Pancreas (tissue), 10 donors: ENCODE measurements around the gene CD74. TPM values are rescaled to one million over a fixed set of nuclear protein-coding genes. Genes with fewer than 3 reads are reported as not detected.

Experiments used
- ATAC-seq, 4 donors: fragments of 200-7000 bp; cut with Tn5 transposase; one replicate each; pipeline versions ENCODE4 v1.8.0 to v1.9.1; 2020; ENCODE audit warnings: mild to moderate bottlenecking in 4 of 4, moderate library complexity in 4 of 4
- DNase-seq, 6 donors: peaks; one replicate each; pipeline ENCODE4 v3.0.0-alpha.2; 2020
- FAIRE-seq: peaks from 2 replicates; lab custom pipeline; 2012; peaks lifted over from hg19 to GRCh38; lab: Jason Lieb, UNC
- H3K27ac ChIP-seq, 4 donors: fragments of 200-600 bp; sonication (generic); 1 replicate in 3 of 4; 2 replicates in 1 of 4; pipeline versions ENCODE4 v1.5.0 to v1.8.0; 2020
- H3K27me3 ChIP-seq, 4 donors: fragments of 200-600 bp; one replicate each; pipeline ENCODE4 v1.8.0; 2021
- H3K36me3 ChIP-seq, 3 donors: fragments of 200-600 bp; sonication (generic) in 1 of 3; one replicate each; pipeline versions ENCODE4 v1.5.0 to v1.8.0; 2020 to 2021
- H3K4me1 ChIP-seq, 3 donors: fragments of 200-600 bp; one replicate each; pipeline ENCODE4 v1.8.0; 2021
- H3K4me3 ChIP-seq, 4 donors: fragments of 200-600 bp; sonication (generic) in 2 of 4; one replicate each; pipeline versions ENCODE4 v1.5.0 to v1.8.0; 2020 to 2021
- H3K9me3 ChIP-seq, 4 donors: fragments of 200-600 bp; one replicate each; pipeline ENCODE4 v1.8.0; 2021
- WGBS, 2 donors: extraction: QIAGEN DNeasy Blood & Tissue Kit; methylation state at CpG; one replicate each; pipeline ENCODE4 v1.1.7; 2013; 5-methylcytosine and 5-hydroxymethylcytosine counted together
- intact Hi-C, 3 donors: fragments of 100-400 bp; cut with DNase I; formaldehyde crosslinking; loops; one replicate each; pipeline versions ENCODE4 v1.11.1 to v1.14.2; 2022
- polyA plus RNA-seq, 2 donors: library from polyadenylated mRNA; stranded (reverse); fragments of 200-250 nt; gene quantifications; one replicate each; pipeline ENCODE4 v1.2.3, GENCODE V29; 2013
- total RNA-seq, 6 donors: library from RNA; stranded (reverse); fragmentation: NEBNext Ultra II Directional in 4 of 6; extraction: Animal tissue kit (Norgen Biotek cat#: 25700) in 4 of 6; gene quantifications; one replicate each; pipeline versions ENCODE4 v1.2.1 to v1.2.4, GENCODE V29; 2021 to 2023
- TF ChIP-seq, protein P1 (sequence below), 4 donors: fragments of 200-600 bp; sonication (generic) in 3 of 4; IDR thresholded peaks; one replicate each; pipeline versions ENCODE4 v1.5.0 to v1.8.0; 2021; ENCODE audit warnings: antibody characterized with exemption in 4 of 4
- donor health status: healthy with polysubstance abuse.
- donor health status: DM: no; HTN: no; CAD: no; lungs with moderate emphysema.
- donor health status: DM: no; HTN: no; CAD: no.
- donor health status: control.
- donor health status: control.
- donor health status: Bipolar disorder and iron deficiency.
- donor health status: DM: yes; HTN: yes; CAD: no.
- donor health status: DM: no; HTN: no; CAD: no.
- donor health status: DM: no; HTN: no; CAD: no.
- donor health status: DM: yes; HTN: yes; CAD: no.

Gene CD74
- total and polyA plus RNA-seq, 8 donors, result 67.2 to 1,206 (median 139) TPM

DNA sequence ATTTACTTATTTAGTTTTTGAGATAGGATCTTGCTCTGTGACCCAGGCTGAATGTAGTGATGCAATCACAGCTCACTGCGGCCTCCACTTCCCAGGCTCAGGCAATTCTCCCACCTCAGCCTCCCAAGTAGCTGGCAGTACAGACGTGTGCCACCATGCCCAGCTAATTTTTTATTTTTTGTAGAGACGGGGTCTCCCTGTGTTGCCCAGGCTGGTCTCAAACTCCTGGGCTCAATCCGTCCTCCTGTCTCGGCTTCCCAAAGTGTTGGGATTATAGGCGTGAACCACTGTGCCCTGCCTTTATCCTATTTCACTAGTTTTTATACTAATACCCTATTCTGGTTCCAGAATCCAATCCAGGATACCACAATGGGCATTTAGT is 30.0 kb upstream of the CD74 start:
- ATAC-seq, result no peak
- intact Hi-C loops, result no loop called here
- Histone ChIP-seq H3K4me3 (no peak overlapping the region), H3K9me3 (no peaks in the 10 kb centered on the region), H3K27me3 (no peaks in the 10 kb centered on the region), H3K36me3 (peaks cover 14 to 46% (median 37%) of the 10 kb centered on the region in 3 donors), H3K27ac (no peak overlapping the region), H3K4me1 (peaks cover 0 to 11% (median under 1%) of the 10 kb centered on the region in 3 donors)
- 80 to 88% methylated on average over 6 of the region's 6 CpGs for WGBS, 2 donors
- FAIRE-seq, result no peak
- TF ChIP-seq, protein P1, sequence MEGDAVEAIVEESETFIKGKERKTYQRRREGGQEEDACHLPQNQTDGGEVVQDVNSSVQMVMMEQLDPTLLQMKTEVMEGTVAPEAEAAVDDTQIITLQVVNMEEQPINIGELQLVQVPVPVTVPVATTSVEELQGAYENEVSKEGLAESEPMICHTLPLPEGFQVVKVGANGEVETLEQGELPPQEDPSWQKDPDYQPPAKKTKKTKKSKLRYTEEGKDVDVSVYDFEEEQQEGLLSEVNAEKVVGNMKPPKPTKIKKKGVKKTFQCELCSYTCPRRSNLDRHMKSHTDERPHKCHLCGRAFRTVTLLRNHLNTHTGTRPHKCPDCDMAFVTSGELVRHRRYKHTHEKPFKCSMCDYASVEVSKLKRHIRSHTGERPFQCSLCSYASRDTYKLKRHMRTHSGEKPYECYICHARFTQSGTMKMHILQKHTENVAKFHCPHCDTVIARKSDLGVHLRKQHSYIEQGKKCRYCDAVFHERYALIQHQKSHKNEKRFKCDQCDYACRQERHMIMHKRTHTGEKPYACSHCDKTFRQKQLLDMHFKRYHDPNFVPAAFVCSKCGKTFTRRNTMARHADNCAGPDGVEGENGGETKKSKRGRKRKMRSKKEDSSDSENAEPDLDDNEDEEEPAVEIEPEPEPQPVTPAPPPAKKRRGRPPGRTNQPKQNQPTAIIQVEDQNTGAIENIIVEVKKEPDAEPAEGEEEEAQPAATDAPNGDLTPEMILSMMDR (IDR thresholded peaks at IDR 0.05), result no peak
- DNase-seq, result no peak

DNA sequence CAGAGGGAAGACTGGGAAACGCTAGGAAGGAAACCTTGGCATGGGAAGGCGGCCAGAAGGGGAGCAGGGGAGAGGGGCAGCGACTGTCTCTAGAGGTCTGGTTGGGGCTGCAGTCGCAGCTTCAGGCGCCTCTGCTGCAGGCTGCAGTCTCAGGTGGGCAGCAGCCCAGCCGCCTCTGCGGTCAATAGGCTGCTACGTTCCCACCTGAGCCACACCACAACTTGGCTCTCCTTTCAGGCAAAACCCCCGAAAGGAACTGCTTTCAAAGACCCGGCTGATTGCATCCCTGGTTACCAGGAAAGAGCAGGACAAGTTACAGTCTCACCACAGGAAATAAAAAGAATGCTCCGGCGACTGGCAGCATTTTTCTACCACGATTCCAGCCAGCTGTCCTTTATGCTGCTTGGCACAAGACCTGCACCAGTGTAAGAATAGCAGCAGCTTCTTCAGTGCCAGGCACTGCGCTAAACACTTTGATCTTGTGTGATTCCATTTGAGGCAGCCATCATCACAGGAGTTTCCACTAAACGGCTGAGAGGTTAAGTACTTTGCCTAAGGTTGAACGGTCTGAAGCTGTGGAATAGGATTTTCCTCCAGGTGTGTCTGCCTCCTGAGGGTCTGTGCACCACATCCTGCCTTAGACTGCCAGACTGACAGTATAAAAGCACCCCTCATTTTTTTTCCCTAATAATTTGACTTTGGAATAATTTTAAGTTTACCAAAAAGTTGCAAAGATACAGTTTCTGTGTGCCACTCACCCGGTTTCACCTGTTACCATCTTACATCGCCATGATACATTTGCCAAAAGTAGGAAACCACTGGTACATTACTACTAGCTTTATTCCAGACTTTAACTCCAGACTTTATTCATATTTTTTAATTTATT is 29.3 kb upstream of the CD74 start:
- DNase-seq (no peak), FAIRE-seq (no peak), ATAC-seq (peak in 2 of 4 donors; percentile 4 to 19)
- H3K27ac ChIP-seq, result no peak overlapping the region
- H3K4me3 ChIP-seq, result no peak overlapping the region
- intact Hi-C loops, result no loop called here
- H3K27me3 ChIP-seq, result no peaks in the 10 kb centered on the region
- TF ChIP-seq, protein P1 (IDR thresholded peaks at IDR 0.05), result no peak
- H3K9me3 ChIP-seq, result no peaks in the 10 kb centered on the region
- H3K4me1 ChIP-seq, result peaks cover 0 to 4% (median 0%) of the 10 kb centered on the region in 3 donors
- 69 to 70% methylated on average over 18 of the region's 18 CpGs for WGBS, 2 donors
- H3K36me3 ChIP-seq, result peaks cover 14 to 40% (median 34%) of the 10 kb centered on the region in 3 donors

DNA sequence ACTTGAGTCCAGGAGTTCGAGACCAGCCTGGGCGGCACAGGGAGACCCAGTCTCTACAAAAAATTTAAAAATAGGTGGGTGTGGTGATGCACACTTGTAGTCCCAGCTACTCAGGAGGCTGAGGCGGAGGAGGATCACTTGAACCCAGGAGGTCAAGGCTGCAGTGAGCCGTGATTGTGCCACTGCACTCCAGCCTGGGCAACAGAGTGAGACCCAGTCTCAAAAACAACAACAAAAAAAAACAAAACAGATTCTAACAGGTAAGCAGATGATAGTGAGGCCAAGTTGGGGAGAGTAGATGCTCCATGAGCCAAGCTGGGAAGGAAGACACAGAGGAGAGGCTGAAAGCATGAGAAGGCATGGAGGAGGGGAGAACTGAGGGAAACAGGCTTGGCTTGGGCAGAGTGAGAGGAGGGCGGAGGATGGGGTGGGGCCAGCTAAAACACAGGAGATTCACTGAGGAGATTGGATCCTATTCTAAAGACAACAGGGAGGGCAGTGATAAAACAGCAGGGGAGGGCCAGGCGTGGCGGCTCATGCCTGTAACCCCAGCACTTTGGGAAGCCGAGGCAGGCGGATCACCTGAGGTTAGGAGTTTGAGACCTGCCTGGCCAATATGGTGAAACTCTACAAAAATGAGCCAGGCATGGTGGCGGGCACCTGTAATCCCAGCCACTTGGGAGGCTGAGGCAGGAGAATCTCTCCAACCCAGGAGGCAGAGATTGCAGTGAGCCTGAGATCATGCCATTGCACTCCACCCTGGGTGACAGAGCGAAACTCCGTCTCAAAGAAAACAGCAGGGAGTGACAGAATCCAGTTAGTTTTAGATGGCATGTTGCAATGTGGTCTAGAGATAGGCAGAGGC is 28.5 kb upstream of the CD74 start:
- H3K36me3 ChIP-seq, result peaks cover 7 to 31% (median 25%) of the 10 kb centered on the region in 3 donors
- no peaks in the 10 kb centered on the region for H3K9me3 ChIP-seq
- no peak overlapping the region for H3K27ac ChIP-seq
- WGBS, 2 donors, result 90 to 91% methylated on average over 12 of the region's 12 CpGs
- FAIRE-seq (no peak), ATAC-seq (no peak), DNase-seq (no peak)
- intact Hi-C loops, result no loop called here
- no peaks in the 10 kb centered on the region for H3K27me3 ChIP-seq
- TF ChIP-seq, protein P1 (IDR thresholded peaks at IDR 0.05), result no peak
- H3K4me3 ChIP-seq, result no peak overlapping the region
- H3K4me1 ChIP-seq, result no peaks in the 10 kb centered on the region

DNA sequence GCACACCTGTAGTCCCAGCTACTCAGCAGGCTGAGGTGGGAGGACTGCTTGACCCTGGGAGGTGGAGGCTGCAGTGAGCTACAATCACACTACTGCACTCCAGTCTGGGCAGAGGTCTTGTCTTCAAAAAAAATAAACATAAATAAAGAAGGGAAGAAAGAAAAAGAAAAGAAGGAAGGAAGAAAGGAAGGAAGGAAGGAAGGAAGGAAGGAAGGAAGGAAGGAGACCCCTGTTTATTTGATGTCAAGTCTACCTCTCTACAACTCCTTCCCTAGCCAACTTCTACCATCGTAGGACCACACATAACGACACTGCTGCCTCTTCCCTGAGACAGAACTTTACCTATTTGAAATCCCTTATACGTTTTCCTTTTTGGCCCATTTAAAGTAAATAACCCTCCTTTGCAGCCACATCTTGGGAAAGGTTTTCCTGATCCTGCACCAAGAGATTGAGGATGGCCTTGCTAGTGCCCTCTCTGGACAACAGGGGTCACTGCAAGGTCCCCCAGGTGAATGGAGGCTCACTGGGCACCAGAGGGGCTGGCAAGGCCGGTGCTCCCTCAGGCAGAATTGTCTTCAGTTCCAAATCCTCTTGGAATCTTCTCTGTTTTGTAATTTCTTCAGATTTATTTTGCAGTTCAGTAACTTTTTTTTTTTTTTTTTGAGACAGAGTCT is 26.3 kb upstream of the CD74 start:
- Histone ChIP-seq H3K4me3 (no peak overlapping the region), H3K27ac (no peak overlapping the region), H3K4me1 (no peaks in the 10 kb centered on the region), H3K9me3 (no peaks in the 10 kb centered on the region), H3K27me3 (no peaks in the 10 kb centered on the region), H3K36me3 (peaks cover 0 to 9% (median 4%) of the 10 kb centered on the region in 3 donors)
- intact Hi-C loops, result loop anchor here in 1 of 3 donors (10.0 kb wide), 3 partner anchors 164 to 304 kb away; partner anchors contain the start of gene CDX1
- ATAC-seq (peak in 3 of 4 donors; percentile 33 to 63 (median 55)), DNase-seq (no peak), FAIRE-seq (no peak)
- 50 to 55% methylated on average over 4 of the region's 4 CpGs for WGBS, 2 donors
- TF ChIP-seq, protein P1 (IDR thresholded peaks at IDR 0.05), result peak; percentile 23 to 52 (median 38)
